DOHH2 (cell line): ENCODE results near the gene DOCK1.

Experiments used
- H3F3A ChIP-seq: fragments of 200-600 bp; sonication (generic), shearing (Covaris generic); 2 replicates; pipeline ENCODE4 v1.6.0; 2016; ENCODE audit warnings: antibody characterized with exemption, mild to moderate bottlenecking; ENCODE audit not compliant: control insufficient read depth, insufficient read depth
- H3K27ac ChIP-seq: fragments of 200-600 bp; sonication (generic); 2 replicates; pipeline ENCODE4 v1.5.1; 2014; ENCODE audit warnings: low read depth, mild to moderate bottlenecking, low read length, moderate library complexity
- H3K27me3 ChIP-seq: fragments of 200-600 bp; sonication (generic); 2 replicates; pipeline ENCODE4 v1.6.1; 2014; ENCODE audit warnings: mild to moderate bottlenecking, low read length, mixed read lengths; ENCODE audit not compliant: control insufficient read depth
- H3K36me3 ChIP-seq: fragments of 200-600 bp; sonication (generic); 2 replicates; pipeline ENCODE4 v1.6.1; 2014; ENCODE audit warnings: mild to moderate bottlenecking, low read length, moderate library complexity, mixed read lengths; ENCODE audit not compliant: control insufficient read depth
- H3K4me1 ChIP-seq: fragments of 200-600 bp; sonication (generic); 2 replicates; pipeline ENCODE4 v1.6.1; 2014; ENCODE audit warnings: mild to moderate bottlenecking, low read length, mixed read lengths; ENCODE audit not compliant: control insufficient read depth
- H3K4me2 ChIP-seq: fragments of 200-600 bp; sonication (generic); 2 replicates; pipeline ENCODE4 v1.6.0; 2014; ENCODE audit warnings: mild to moderate bottlenecking, low read length, moderate library complexity
- H3K4me3 ChIP-seq: fragments of 200-600 bp; sonication (generic); 2 replicates; pipeline ENCODE4 v1.5.1; 2014; ENCODE audit warnings: mild to moderate bottlenecking, low read length, mixed read lengths
- H3K79me2 ChIP-seq: fragments of 200-600 bp; sonication (generic); 2 replicates; pipeline ENCODE4 v1.6.1; 2014; ENCODE audit warnings: mild to moderate bottlenecking, low read length, mixed read lengths; ENCODE audit not compliant: control insufficient read depth
- H3K9me2 ChIP-seq: fragments of 200-600 bp; sonication (generic); replicated peaks from 2 replicates; pipeline ENCODE4 v1.6.1; 2014; ENCODE audit warnings: mild to moderate bottlenecking, low read length, mixed read lengths; ENCODE audit not compliant: control insufficient read depth
- H3K9me3 ChIP-seq: fragments of 200-600 bp; sonication (generic); 2 replicates; pipeline ENCODE4 v1.6.1; 2014; ENCODE audit warnings: antibody characterized with exemption, low read length, mixed read lengths; ENCODE audit not compliant: control insufficient read depth, insufficient read depth
- H4K20me1 ChIP-seq: fragments of 200-600 bp; sonication (generic); 2 replicates; pipeline ENCODE4 v1.6.0; 2014; ENCODE audit warnings: low read depth, mild to moderate bottlenecking, antibody characterized with exemption, low read length, moderate library complexity; ENCODE audit not compliant: control insufficient read depth, insufficient read depth
- CTCF ChIP-seq: fragments of 200-600 bp; sonication (generic); IDR thresholded peaks from one replicate; pipeline ENCODE4 v1.5.1; 2014; ENCODE audit warnings: antibody characterized with exemption, mild to moderate bottlenecking, low read depth, low read length; ENCODE audit not compliant: poor library complexity, severe bottlenecking
- EZH2phosphoT487 ChIP-seq: fragments of 200-600 bp; sonication (generic); IDR thresholded peaks from 2 replicates; pipeline ENCODE4 v1.6.1; 2017; ENCODE audit warnings: borderline replicate concordance, mild to moderate bottlenecking, antibody characterized with exemption, low read length, moderate library complexity, mixed read lengths

DOCK1 gene

GRCh38 chr10:127036987-127037386, 131.8 kb downstream of the DOCK1 start:
- H3K4me2 ChIP-seq = no peak overlapping the region
- no peaks in the 10 kb centered on the region for H3K4me1 ChIP-seq
- no peaks in the 10 kb centered on the region; the same call in 1 of the 2 replicates for H3K9me3 ChIP-seq
- H3F3A ChIP-seq = no peaks in the 10 kb centered on the region
- no peaks in the 10 kb centered on the region for H4K20me1 ChIP-seq
- no peaks in the 10 kb centered on the region for H3K36me3 ChIP-seq
- H3K79me2 ChIP-seq = no peaks in the 10 kb centered on the region
- H3K27me3 ChIP-seq = no peaks in the 10 kb centered on the region
- no peak overlapping the region for H3K4me3 ChIP-seq
- H3K9me2 ChIP-seq = no peaks in the 10 kb centered on the region
- no peak overlapping the region for H3K27ac ChIP-seq
- TF ChIP-seq EZH2phosphoT487 (no peak), CTCF (no peak)

GRCh38 chr10:127039435-127039834, 134.2 kb downstream of the DOCK1 start:
- TF ChIP-seq CTCF (no peak), EZH2phosphoT487 (no peak)
- no peak overlapping the region for H3K4me3 ChIP-seq
- H3F3A ChIP-seq = no peaks in the 10 kb centered on the region
- no peak overlapping the region for H3K4me2 ChIP-seq
- H3K4me1 ChIP-seq = no peaks in the 10 kb centered on the region
- no peaks in the 10 kb centered on the region; the same call in 1 of the 2 replicates for H3K9me3 ChIP-seq
- no peaks in the 10 kb centered on the region for H3K79me2 ChIP-seq
- H3K27me3 ChIP-seq = no peaks in the 10 kb centered on the region
- H3K9me2 ChIP-seq = no peaks in the 10 kb centered on the region
- H3K27ac ChIP-seq = no peak overlapping the region
- H4K20me1 ChIP-seq = no peaks in the 10 kb centered on the region
- H3K36me3 ChIP-seq = no peaks in the 10 kb centered on the region

GRCh38 chr10:127040756-127041155, 135.5 kb downstream of the DOCK1 start:
- Histone ChIP-seq H3K9me3 (no peaks in the 10 kb centered on the region; the same call in 1 of the 2 replicates), H3K36me3 (no peaks in the 10 kb centered on the region), H3K4me1 (no peaks in the 10 kb centered on the region), H3K27ac (no peak overlapping the region), H3K79me2 (no peaks in the 10 kb centered on the region), H4K20me1 (no peaks in the 10 kb centered on the region), H3K9me2 (no peaks in the 10 kb centered on the region), H3K4me2 (no peak overlapping the region), H3K27me3 (no peaks in the 10 kb centered on the region), H3K4me3 (no peak overlapping the region), H3F3A (no peaks in the 10 kb centered on the region)
- TF ChIP-seq CTCF = no peak
- TF ChIP-seq EZH2phosphoT487 = no peak

GRCh38 chr10:127041552-127041951, 136.3 kb downstream of the DOCK1 start:
- Histone ChIP-seq H3K9me3 (no peaks in the 10 kb centered on the region; the same call in 1 of the 2 replicates), H3K4me2 (no peak overlapping the region), H3K27ac (no peak overlapping the region), H3F3A (no peaks in the 10 kb centered on the region), H4K20me1 (no peaks in the 10 kb centered on the region), H3K9me2 (no peaks in the 10 kb centered on the region), H3K4me1 (no peaks in the 10 kb centered on the region), H3K27me3 (no peaks in the 10 kb centered on the region), H3K36me3 (no peaks in the 10 kb centered on the region), H3K79me2 (no peaks in the 10 kb centered on the region), H3K4me3 (no peak overlapping the region)
- TF ChIP-seq EZH2phosphoT487 (no peak), CTCF (no peak)
